Subcutaneous adipose tissue (tissue), 4 donors: ENCODE results near the gene CXXC5. TPM values are rescaled to one million over a fixed set of nuclear protein-coding genes. Genes with fewer than 3 reads are reported as not detected.

Source experiments
- small RNA-seq: library from RNA; depleted of rRNA; stranded (forward); fragments of <200 nt; gene quantifications from one replicate; pipeline ENCODE3, GENCODE V24; 2016
- total RNA-seq, 4 donors: library from RNA; depleted of rRNA; stranded (reverse); fragments of >200 nt; gene quantifications; one replicate each; pipeline ENCODE4 v1.1.0, GENCODE V29; 2016
- TF ChIP-seq, protein P1 (sequence below): fragments of 450-650 bp; IDR thresholded peaks from one replicate; pipeline ENCODE4 v1.5.1; 2016; ENCODE audit warnings: low read depth, mild to moderate bottlenecking, control low read depth, antibody characterized with exemption, moderate library complexity

The CXXC5 gene
- total RNA-seq, 4 donors from 2014 or later: 19.1 to 68.4 (median 45.7) TPM

GRCh38 chr5:139732019-139732418 is 83.9 kb downstream of the CXXC5 start:
- TF ChIP-seq, protein P1, sequence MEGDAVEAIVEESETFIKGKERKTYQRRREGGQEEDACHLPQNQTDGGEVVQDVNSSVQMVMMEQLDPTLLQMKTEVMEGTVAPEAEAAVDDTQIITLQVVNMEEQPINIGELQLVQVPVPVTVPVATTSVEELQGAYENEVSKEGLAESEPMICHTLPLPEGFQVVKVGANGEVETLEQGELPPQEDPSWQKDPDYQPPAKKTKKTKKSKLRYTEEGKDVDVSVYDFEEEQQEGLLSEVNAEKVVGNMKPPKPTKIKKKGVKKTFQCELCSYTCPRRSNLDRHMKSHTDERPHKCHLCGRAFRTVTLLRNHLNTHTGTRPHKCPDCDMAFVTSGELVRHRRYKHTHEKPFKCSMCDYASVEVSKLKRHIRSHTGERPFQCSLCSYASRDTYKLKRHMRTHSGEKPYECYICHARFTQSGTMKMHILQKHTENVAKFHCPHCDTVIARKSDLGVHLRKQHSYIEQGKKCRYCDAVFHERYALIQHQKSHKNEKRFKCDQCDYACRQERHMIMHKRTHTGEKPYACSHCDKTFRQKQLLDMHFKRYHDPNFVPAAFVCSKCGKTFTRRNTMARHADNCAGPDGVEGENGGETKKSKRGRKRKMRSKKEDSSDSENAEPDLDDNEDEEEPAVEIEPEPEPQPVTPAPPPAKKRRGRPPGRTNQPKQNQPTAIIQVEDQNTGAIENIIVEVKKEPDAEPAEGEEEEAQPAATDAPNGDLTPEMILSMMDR: no peak

GRCh38 chr5:139733010-139733688 is 85.0 kb downstream of the CXXC5 start:
- TF ChIP-seq, protein P1: no peak

Small RNAs within 50 kb of the gene (small RNA-seq; reads per million reads assigned to genes)
- gene RNU6-236P: not detected

Other genes with a start within 250 kb of the CXXC5 start
- gene SPATA24, start 244.3 kb upstream of the CXXC5 start, total RNA-seq: 1 to 10 TPM in 1 of 4 donors, under 1 TPM in 1, not detected in 2; 0.85 to 2.2 TPM
- 1 to 10 TPM; 3.8 to 9.0 (median 4.4) TPM for gene DNAJC18, start 208.8 kb upstream of the CXXC5 start, total RNA-seq
- gene ECSCR, start 185.6 kb upstream of the CXXC5 start, total RNA-seq: 10 to 100 TPM; 10.0 to 25.4 (median 19.0) TPM
- not detected for gene SMIM33, start 177.3 kb upstream of the CXXC5 start, total RNA-seq
- 10 to 100 TPM; 17.6 to 42.8 (median 31.8) TPM for gene STING1, start 165.6 kb upstream of the CXXC5 start, total RNA-seq
- gene UBE2D2, start 87.0 kb upstream of the CXXC5 start, total RNA-seq: 10 to 100 TPM; 55.9 to 63.7 (median 58.5) TPM
- gene PSD2, start 147.5 kb downstream of the CXXC5 start, total RNA-seq: under 1 TPM in 1 of 4 donors, not detected in 3; 0.17 TPM